Activated CD4-positive, alpha-beta T cell treated with anti-CD3 and anti-CD28 coated beads for 1 hour (primary cell): ENCODE data around the gene GUCY2D.

ENCODE experiments used
- DNase-seq: peaks from one replicate; pipeline ENCODE4 v3.0.0-alpha.2; 2020

The GUCY2D gene

GRCh38 chr17:8068736-8069586, 66.5 kb downstream of the GUCY2D start:
- DNase-seq = no peak

- DNase-seq = no peak
Measured at GRCh38 chr17:8069587-8069860, 67.1 kb downstream of the GUCY2D start.
